HG02588 (cell line): Measurements from ENCODE around the gene VPREB3.

Experiments
- ATAC-seq: cut with Tn5 transposase; IDR thresholded peaks from one replicate; pipeline ENCODE4 v1.9.1; 2021; ENCODE audit warnings: mild to moderate bottlenecking, moderate library complexity; ENCODE audit not compliant: unreplicated experiment

Gene VPREB3

DNA sequence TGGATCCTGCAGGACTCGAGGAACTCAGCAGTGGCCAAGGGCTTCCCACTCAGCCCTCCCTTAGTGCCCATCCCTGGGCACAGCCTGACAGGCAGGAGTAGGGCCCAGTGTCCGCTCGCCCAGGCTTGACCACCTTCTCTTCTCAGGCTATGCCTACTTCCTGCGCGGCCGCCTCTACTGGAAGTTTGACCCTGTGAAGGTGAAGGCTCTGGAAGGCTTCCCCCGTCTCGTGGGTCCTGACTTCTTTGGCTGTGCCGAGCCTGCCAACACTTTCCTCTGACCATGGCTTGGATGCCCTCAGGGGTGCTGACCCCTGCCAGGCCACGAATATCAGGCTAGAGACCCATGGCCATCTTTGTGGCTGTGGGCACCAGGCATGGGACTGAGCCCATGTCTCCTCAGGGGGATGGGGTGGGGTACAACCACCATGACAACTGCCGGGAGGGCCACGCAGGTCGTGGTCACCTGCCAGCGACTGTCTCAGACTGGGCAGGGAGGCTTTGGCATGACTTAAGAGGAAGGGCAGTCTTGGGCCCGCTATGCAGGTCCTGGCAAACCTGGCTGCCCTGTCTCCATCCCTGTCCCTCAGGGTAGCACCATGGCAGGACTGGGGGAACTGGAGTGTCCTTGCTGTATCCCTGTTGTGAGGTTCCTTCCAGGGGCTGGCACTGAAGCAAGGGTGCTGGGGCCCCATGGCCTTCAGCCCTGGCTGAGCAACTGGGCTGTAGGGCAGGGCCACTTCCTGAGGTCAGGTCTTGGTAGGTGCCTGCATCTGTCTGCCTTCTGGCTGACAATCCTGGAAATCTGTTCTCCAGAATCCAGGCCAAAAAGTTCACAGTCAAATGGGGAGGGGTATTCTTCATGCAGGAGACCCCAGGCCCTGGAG, 29.3 kb upstream of the VPREB3 start:
- no peak for ATAC-seq

DNA sequence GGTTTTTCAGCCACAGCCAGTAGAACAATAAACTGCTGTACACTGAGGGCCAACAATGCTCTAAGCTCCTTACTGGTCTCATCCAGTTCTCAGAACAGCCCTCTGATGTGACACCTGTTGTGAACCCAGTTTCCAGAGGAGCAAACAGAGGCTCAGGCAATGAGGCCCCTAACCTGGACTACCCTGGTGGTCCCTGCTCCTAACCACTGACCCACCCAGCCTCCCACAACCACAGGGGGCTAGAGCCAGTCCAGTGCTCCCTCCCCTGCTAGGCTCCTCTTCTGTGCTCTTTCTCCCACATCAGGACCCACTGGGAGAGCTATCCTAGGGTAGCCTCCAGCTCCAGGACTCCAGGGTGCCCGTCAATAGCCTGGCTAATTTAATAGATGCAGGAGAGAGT, 28.5 kb upstream of the VPREB3 start:
- ATAC-seq = no peak

DNA sequence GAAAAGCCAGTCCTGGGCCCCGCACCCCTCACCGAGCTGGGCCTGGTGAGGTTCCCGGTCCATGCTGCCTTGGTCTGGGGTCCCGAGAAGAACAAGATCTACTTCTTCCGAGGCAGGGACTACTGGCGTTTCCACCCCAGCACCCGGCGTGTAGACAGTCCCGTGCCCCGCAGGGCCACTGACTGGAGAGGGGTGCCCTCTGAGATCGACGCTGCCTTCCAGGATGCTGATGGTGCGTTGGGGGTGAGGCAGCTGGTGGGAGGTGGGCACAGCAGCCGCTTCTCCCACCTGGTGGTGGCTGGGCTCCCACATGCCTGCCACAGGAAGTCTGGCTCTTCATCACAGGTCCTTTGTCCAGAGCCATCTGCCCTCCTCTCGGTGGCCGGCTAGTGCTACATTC, 28.0 kb upstream of the VPREB3 start:
- ATAC-seq = no peak

DNA sequence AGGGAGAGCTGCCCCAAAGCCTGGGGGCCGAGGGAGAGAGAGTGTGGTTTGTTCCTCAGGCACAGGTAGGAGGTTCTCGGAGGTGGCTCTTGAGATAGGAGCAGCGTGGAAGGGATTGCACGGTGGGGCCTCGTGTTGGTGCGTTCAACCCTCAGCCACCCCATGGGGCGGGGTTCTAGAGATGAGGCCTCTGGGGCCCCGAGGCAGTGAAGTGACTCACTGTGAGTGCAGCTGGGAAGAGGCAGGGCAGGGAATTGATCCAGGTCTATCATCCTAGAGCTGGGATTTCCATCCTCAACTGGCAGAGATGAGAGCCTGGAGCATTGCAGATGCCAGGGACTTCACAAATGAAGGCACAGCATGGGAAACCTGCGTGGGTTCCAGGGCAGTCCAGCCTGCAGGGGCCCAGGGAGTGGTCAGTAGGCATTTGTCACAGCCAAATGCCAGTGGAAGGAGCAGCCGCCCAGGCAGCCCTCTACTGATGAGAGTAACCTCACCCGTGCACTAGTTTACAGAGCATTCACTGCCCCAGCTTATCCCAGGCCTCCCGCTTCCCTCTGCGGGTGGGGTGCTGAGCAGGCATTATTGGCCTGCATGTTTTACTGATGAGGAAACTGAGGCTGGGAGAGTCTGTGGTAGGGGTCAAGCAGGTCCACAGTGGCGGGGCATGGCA, 27.4 kb upstream of the VPREB3 start:
- no peak for ATAC-seq

DNA sequence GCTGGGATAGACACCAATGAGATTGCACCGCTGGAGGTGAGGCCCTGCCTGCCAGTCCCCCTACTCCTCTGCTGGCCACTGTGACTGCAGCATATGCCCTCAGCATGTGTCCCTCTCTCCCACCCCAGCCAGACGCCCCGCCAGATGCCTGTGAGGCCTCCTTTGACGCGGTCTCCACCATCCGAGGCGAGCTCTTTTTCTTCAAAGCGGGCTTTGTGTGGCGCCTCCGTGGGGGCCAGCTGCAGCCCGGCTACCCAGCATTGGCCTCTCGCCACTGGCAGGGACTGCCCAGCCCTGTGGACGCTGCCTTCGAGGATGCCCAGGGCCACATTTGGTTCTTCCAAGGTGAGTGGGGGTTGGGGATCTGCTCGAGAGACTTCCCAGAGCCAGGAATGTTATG, 26.8 kb upstream of the VPREB3 start:
- ATAC-seq = no peak

DNA sequence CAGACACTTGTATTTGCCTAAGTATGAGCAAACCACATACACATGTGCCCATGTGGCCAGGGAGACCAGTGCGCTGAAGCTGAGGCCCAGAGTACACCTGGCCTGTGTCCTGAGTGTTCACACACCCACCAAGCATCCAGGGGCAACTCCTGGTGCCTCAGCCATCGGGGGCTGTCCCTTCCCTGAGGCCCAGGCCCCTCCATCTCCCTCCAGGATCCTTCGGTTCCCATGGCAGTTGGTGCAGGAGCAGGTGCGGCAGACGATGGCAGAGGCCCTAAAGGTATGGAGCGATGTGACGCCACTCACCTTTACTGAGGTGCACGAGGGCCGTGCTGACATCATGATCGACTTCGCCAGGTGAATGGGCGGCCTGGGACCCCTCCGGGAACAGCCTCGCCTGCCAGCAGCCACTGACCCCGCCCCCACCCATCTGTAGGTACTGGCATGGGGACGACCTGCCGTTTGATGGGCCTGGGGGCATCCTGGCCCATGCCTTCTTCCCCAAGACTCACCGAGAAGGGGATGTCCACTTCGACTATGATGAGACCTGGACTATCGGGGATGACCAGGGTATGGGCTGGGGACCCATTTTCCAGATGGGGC, 26.0 kb upstream of the VPREB3 start:
- no peak for ATAC-seq

DNA sequence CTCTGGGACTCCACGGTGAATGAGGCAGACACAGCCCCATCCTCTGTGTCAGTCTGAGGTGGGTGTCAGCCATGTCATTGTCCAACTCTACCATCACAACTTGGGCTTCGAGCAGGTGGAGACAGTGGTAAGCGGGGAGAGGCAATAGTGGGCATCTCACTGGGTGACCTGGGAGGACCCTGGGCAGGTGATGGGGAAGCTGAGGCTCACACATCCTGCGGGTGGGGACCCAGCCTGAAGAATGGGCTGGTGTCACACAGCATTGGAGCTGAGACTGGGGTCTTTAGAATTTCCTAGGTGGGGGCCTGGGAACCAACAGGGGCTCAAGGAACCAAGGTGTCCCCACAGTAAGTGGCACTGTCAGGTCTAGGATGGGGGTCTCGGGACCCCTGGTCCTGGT, 25.5 kb upstream of the VPREB3 start:
- ATAC-seq = no peak

DNA sequence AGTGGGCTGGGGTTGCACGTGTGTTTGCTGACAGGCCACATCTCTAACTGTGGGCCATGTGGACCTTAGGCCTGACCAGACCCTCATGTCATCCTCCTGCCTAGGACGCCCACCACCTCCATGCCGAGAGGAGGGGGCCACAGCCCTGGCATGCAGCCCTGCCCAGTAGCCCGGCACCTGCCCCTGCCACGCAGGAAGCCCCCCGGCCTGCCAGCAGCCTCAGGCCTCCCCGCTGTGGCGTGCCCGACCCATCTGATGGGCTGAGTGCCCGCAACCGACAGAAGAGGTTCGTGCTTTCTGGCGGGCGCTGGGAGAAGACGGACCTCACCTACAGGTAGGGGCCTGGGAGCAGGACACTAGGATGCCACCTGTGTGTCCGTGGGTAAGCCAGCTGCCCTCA, 24.9 kb upstream of the VPREB3 start:
- ATAC-seq = no peak

DNA sequence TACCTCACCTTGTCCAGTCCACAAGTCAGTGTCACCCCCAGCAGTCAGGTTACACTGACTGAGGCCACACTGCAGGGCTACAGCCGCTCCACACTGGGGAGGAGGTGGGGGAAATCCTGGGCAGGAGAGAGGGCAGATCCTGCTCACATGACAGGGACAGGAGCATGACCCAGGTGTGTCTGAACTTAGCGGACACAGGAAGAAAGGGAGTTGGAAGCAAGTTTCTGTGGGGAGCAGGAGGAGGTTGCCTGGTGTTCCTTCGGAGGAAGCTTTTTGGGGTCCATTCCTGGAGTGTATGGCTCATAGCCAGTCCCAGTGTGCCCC, 24.3 kb upstream of the VPREB3 start:
- ATAC-seq = no peak

DNA sequence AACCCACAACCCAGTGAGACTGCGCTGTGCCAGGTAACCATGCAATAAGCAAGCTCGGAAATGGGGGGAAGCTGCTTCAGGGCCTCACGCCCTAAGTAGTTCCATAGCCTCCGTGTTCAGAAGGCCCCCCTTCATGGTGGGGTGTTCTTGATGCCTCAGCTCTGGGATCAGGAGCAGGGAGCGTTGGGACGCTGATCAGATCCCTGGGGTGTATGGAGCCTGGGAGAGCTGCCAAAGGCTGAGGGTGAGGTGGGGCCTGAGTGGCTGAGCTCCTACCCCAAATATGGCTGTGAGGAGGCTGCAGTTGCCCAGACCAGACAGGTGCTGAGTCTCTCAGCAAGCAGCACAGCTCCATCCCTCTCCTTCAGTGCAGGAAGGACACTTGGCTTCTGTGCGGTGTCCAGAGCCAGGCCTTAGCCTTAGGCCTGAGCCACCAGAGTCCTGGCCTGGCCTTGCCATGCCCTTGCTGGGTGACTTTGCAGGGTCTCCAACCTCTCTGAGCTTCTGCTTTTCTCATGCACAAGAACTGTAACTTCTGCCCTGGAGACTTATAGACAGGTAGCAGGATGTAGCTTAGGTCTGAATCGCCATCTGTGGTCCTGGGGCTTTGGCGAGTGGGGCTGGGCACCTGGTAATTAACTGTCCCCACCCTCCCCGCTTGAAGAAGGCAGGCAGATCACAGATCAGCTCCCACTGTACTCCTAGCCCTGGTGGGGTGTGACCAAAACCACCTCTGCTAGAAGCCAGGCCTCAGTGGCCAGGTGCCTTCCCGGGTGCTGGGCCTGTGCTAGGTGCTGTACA, 23.8 kb upstream of the VPREB3 start:
- ATAC-seq = no peak

DNA sequence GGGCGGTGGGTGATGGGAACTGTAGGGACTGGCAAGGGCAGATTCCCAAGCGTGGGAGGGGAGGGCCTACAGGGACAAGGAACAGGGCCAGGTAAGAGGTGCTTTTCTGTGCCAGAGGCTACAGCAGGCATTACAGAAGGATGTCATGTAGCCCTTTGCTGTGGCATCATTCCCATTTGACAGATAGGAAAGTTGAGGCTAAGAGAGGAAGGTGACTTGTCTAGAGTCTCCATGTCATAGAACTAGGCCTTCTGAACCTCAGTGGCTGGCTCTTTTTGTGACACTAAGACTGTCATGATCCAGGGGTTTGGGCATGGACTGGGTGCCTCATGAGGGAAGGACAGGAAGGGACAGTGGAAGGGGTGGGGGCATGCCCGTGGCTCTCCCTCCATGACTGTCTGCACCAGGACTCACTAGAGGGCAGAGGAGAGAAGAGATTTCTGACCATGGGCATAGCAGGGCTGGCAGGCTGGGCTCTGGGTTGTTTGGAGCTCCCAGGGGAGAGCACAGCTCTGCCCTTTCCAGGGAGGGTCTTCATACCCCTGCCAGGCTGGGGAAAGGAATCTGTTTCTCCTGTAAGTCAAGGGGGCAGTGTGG, 21.7 kb upstream of the VPREB3 start:
- ATAC-seq = no peak

DNA sequence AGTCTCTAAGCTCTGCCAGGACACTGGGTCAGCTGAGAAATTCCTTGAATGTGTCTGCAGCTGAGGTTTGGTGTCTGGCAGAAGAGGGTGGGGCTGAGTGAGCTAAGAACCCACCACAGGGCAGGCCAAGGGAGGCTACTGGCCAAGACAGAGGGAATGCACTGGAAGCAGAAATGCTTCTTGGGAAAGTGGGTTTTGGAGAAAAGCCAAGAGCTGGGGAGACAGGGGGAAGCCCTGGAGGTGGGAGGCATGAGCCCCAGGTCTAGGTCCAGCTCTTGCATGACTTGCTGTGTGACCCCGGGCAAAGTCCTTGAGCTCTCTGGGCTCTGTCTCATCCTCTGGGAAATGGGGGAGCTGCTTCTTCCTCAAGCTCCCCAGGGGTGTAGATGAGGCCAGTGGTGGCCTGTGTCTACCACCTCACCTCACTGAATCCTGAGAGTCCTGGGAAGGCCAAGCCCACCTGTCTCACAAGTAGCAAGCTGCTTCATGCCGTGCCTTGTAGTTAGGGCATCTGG, 20.8 kb upstream of the VPREB3 start:
- ATAC-seq = no peak

DNA sequence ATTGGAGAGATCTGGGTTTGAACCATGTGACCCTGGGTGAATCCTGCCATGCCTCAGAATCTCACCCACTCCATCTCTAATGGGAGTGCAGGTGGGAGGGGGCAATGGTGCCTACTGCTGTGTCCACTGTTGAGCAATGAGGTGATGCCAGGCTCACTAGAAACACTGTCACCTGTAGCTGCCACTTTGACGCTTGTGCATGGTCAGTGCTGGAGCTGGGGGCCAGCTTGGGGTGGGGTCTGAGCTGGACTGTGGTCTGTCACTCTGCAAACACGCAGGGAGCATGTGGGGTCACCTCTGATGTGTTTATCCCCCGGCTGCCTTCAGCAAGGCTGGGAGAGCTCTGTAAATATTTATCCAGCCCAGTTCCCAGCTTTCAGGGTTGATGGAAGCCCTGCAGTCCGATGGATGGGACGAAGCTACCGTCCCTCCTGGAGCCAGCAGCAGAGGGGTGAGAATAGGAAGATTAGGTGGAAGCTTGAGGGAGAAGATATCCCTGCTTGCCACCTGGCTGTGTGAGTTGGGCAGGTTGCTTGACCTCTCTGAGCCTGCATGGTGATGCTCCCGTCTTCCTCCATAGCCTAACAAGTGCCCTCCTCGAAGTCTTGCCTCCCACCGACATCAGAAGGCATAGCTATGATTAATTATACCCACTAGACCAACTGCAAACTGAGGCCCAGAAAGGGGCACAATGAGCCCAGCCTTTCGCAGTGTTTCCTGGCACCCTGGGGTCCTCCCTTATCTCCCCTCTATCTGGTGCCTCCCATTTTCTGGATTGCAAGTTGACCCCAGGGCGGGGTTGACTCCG, 20.1 kb upstream of the VPREB3 start:
- ATAC-seq = no peak

DNA sequence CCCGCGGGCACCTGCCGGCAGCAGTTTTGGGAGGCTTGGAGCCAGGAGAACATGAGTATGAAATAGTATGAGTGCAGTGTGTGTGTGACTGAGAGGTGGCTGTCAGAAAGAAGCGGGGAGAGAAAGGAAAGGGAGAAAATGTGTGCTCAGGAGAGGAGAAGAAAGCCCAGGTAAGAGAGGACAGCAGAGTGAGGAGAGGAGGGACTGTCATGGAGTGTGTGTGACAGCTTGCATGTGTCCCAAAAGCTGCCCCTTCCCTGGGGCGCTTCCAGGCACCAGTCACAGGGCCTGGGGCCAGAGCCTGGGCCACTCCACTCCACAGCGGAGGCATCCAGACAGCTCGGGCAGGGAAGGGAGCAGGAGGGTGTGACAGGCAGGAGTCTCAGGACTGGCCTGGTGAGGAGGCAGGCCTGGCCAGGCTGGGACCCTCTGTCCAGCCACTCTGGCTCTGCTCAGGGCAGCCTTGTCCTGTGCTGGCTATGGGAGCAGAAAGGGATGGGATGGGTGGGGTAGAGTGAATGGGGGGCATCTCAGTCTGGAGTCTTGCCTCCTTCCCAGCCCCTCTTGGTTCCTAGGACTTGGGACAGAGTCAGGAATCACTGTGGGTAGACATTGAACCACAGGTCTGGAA, 19.4 kb upstream of the VPREB3 start:
- no peak for ATAC-seq

DNA sequence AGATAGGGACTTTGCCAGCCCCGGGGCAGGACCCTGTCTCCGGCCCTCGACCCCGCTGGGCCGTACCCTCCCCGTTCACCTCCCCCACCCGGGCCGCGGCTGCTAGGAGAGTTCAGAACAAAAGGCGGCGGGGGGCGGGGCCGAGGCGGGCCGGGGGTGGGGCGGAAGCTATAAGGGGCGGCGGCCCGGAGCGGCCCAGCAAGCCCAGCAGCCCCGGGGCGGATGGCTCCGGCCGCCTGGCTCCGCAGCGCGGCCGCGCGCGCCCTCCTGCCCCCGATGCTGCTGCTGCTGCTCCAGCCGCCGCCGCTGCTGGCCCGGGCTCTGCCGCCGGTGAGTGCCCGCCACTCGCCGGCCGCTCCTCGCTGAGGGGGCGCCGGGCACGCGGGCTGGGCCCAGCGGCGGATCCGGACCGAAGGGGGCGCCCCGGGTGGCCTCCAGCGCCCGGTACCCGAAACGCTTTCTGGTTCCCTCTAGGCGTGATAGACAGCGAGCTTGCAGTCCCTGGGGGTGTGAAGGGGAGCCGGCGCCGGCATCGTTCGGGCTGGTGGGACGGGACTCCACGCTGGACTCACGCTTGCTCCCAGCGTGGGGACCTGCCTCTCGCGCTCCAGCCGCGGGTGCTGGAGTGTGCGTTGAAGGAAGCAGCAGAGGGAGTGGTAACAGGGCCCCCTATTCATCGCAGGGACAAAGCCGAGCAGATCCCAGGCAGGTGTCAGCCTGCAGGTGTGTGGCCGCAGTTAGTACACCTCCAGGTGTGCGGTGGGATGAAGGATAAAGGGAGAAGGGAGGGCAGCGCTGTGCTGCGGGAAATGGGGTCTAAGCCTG, 18.6 kb upstream of the VPREB3 start, which contains the start of gene MMP11:
Gene MMP11, plus strand, starts transcription at position 201 of the 825 bp plus-strand sequence. Its CDS starts 22 bp downstream, at position 223.
- ATAC-seq = no peak

DNA sequence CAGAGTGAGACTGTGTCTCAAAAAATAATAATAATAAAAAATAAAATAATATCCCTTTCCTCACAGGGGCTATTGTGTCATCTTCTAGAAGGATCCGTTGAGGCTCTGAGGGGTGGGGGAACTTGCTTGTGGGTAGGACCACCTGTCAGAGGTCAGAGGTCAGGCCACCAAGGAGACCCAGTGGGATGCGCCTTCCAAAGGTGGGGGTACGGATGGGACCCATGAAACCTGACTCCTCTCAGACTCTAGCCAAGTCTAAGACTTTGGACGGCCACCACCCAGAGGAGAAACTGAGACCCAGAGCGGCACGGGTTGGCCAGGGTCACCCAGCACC, 18.1 kb upstream of the VPREB3 start:
- no peak for ATAC-seq

DNA sequence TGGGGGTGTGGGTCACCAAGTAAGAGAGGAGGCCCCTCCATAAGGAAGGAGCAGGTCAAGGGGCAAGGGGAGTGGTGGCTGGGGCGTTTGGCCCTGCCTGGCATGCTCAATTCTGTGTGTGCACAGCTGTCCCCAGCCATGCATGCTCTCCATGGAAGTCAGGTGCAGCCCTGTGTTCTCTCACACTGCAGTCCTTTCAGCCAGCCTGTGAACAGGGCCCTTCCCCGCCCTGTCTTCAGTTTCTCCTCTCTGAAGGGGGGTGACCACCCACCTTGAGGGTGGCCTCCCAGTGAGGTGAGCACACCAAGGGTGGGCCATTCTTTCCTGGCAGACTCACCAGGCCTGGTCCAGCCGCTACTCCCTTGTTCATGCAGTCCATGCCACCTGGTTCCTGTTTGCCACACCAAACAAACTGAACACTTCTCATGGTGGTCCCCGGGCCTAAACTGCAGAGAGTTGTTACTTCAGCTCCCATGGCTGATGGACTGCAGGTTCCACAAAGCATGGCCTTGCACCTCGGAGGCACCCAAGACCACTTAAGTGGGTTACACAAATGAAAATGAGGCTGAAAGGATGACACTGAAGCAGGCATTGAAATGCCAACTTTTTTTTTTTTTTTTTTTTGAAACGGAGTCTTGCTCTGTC, 15.2 kb upstream of the VPREB3 start:
- ATAC-seq = no peak
